Right atrium auricular region (tissue), 2 donors: Measurements from ENCODE around the gene TANGO2. TPM values are rescaled to one million over a fixed set of nuclear protein-coding genes. Genes with fewer than 3 reads are reported as not detected.
A peak's percentile ranks its signal among the peaks of the same experiment; 100 is the strongest.

Source experiments
- DNase-seq: peaks from one replicate; pipeline ENCODE4 v3.0.0-alpha.2; 2019; ENCODE audit warnings: low spot score
- H3K27ac ChIP-seq, 2 donors: fragments of 200-600 bp; sonication (generic); 1 replicate in 1 of 2; 2 replicates in 1 of 2; pipeline ENCODE4 v1.5.1; 2016 to 2019
- H3K27me3 ChIP-seq, 2 donors: fragments of 200-600 bp; sonication (generic); one replicate each; pipeline versions ENCODE4 v1.5.1 to v1.6.0; 2017 to 2019
- H3K36me3 ChIP-seq: fragments of 200-600 bp; sonication (generic); one replicate; pipeline ENCODE4 v1.5.1; 2016
- H3K4me1 ChIP-seq, 2 donors: fragments of 200-600 bp; sonication (generic); one replicate each; pipeline versions ENCODE4 v1.5.1 to v1.6.0; 2017 to 2019
- H3K4me3 ChIP-seq, 2 donors: fragments of 200-600 bp; sonication (generic); 1 replicate in 1 of 2; 2 replicates in 1 of 2; pipeline ENCODE4 v1.5.1; 2017 to 2019; ENCODE audit warnings: mild to moderate bottlenecking in 1 of 2, moderate library complexity in 1 of 2
- H3K9me3 ChIP-seq, 2 donors: fragments of 200-600 bp; sonication (generic); one replicate each; pipeline ENCODE4 v1.5.1; 2019
- CTCF ChIP-seq, 2 donors: fragments of 200-600 bp; sonication (generic); IDR thresholded peaks; one replicate each; pipeline ENCODE4 v1.5.1; 2019; ENCODE audit warnings: antibody characterized with exemption in 2 of 2
- total RNA-seq, 2 donors: library from RNA; depleted of rRNA; stranded (reverse); fragments of >200 nt; gene quantifications; one replicate each; pipeline ENCODE4 v1.1.0, GENCODE V29; 2016

TANGO2 gene
- total RNA-seq, 2 donors from 2014 or later: 95.2 to 101 TPM

GRCh38 chr22:20011123-20011992, 9.6 kb upstream of the TANGO2 start:
- H3K9me3 ChIP-seq: no peaks in the 10 kb centered on the region
- no peak for DNase-seq
- no peak overlapping the region for H3K27ac ChIP-seq

GRCh38 chr22:20011993-20012740, 8.7 kb upstream of the TANGO2 start:
- no peak overlapping the region for H3K27ac ChIP-seq
- H3K4me3 ChIP-seq: no peak overlapping the region
- H3K27me3 ChIP-seq: no peaks in the 10 kb centered on the region
- H3K36me3 ChIP-seq: no peaks in the 10 kb centered on the region
- H3K9me3 ChIP-seq: no peaks in the 10 kb centered on the region
- no peak for TF ChIP-seq CTCF (IDR thresholded peaks at IDR 0.05)
- peaks cover 0 to 26% of the 10 kb centered on the region in 2 donors for H3K4me1 ChIP-seq
- DNase-seq: no peak

More at GRCh38 chr22:20011123-20011992, 9.6 kb upstream of the TANGO2 start:
- no peaks in the 10 kb centered on the region for H3K27me3 ChIP-seq
- peaks cover 0 to 23% of the 10 kb centered on the region in 2 donors for H3K4me1 ChIP-seq
- no peak for TF ChIP-seq CTCF (IDR thresholded peaks at IDR 0.05)
- H3K4me3 ChIP-seq: no peak overlapping the region
- H3K36me3 ChIP-seq: no peaks in the 10 kb centered on the region

GRCh38 chr22:20012741-20013331, 8.1 kb upstream of the TANGO2 start:
- H3K36me3 ChIP-seq: no peaks in the 10 kb centered on the region
- no peaks in the 10 kb centered on the region for H3K27me3 ChIP-seq
- peaks cover 0 to 30% of the 10 kb centered on the region in 2 donors for H3K4me1 ChIP-seq
- no peaks in the 10 kb centered on the region for H3K9me3 ChIP-seq
- H3K27ac ChIP-seq: no peak overlapping the region
- no peak for TF ChIP-seq CTCF (IDR thresholded peaks at IDR 0.05)
- H3K4me3 ChIP-seq: no peak overlapping the region
- DNase-seq: no peak

- H3K27me3 ChIP-seq: no peaks in the 10 kb centered on the region
- H3K36me3 ChIP-seq: no peaks in the 10 kb centered on the region
- H3K9me3 ChIP-seq: no peaks in the 10 kb centered on the region
- DNase-seq: no peak
- H3K4me3 ChIP-seq: no peak overlapping the region
- TF ChIP-seq CTCF (IDR thresholded peaks at IDR 0.05): peak; percentile 81 to 92
- H3K4me1 ChIP-seq: peaks cover 0 to 30% of the 10 kb centered on the region in 2 donors
- H3K27ac ChIP-seq: no peak overlapping the region
Measured at GRCh38 chr22:20013382-20013871, 7.5 kb upstream of the TANGO2 start.

GRCh38 chr22:20014526-20015186, 6.3 kb upstream of the TANGO2 start:
- no peak for DNase-seq
- H3K9me3 ChIP-seq: no peaks in the 10 kb centered on the region
- peaks cover 0 to 30% of the 10 kb centered on the region in 2 donors for H3K4me1 ChIP-seq
- no peak overlapping the region for H3K27ac ChIP-seq
- H3K27me3 ChIP-seq: no peaks in the 10 kb centered on the region
- H3K4me3 ChIP-seq: no peak overlapping the region
- no peak for TF ChIP-seq CTCF (IDR thresholded peaks at IDR 0.05)
- no peaks in the 10 kb centered on the region for H3K36me3 ChIP-seq
